ENCODE measurements around the gene SIL1. TPM values are rescaled to one million over a fixed set of nuclear protein-coding genes. Genes with fewer than 3 reads are reported as not detected.

SIL1 gene
- total RNA-seq, 1 experiment from 2014 or later, result 27.5 TPM

GRCh38 chr5:138946831-138947560 lies 251.2 kb downstream of the SIL1 start:
- DNase-seq (ENCODE audit: low read depth), result no peak

DNA sequence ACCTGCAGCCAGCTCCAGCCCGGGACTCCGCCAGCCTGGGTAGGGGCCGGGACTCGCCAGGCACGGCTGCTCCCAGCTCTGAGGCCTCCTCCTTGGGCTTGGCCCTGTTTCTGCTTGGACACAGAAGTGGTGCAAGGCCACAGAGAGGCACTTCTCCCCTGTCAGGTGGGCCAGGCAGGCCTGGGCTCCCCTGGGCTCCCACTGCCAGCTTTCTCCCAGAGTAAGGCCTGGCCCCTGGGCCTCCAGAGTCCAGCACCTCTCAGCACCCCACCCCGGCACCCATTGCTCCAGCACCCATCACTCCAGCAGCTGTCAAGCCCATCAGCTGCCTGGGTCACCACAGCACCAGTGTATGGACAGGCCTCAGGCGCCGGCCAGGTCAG lies 251.9 kb downstream of the SIL1 start:
- DNase-seq (ENCODE audit: low read depth), result no peak

DNA sequence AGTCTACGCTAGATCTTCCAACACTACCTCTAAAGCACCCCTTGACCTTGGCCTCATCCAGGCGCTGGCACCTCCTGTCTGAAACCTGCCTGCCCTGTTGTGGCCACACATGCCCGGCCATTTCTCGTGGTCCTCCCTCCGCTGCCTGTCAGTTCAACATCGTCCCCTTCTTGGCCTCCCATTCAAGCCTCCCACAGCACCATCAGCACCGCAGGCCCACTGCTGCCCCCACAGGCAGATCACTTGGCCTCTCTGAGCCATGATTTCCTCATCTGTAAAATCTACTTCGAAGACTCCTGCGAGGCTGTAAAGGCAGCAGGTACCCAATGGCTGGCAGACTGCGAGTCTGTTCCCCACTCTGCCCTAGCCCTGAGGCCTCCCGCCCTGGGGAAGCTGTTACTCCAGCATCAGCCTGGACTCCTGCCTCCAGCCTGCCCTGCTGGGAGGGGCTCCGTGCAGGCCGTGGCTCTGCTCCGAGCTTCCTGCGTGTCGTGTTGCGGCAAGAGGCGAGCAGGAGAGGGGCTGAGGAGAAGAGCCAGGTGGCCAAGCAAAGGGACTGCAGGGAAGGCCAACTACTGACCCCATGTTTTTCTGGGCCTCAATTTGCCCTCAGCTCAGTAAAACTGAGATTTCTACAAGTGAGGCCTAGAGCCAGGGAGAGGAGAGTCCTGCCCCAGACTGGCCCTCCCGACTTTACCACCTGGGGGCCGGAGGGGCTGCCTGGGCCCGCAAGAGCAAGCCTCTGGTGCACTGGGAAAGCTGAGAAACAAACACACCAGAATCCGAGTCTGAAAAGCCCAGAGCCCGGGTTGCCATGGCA lies 252.5 kb downstream of the SIL1 start:
- DNase-seq (ENCODE audit: low read depth), result no peak

DNA sequence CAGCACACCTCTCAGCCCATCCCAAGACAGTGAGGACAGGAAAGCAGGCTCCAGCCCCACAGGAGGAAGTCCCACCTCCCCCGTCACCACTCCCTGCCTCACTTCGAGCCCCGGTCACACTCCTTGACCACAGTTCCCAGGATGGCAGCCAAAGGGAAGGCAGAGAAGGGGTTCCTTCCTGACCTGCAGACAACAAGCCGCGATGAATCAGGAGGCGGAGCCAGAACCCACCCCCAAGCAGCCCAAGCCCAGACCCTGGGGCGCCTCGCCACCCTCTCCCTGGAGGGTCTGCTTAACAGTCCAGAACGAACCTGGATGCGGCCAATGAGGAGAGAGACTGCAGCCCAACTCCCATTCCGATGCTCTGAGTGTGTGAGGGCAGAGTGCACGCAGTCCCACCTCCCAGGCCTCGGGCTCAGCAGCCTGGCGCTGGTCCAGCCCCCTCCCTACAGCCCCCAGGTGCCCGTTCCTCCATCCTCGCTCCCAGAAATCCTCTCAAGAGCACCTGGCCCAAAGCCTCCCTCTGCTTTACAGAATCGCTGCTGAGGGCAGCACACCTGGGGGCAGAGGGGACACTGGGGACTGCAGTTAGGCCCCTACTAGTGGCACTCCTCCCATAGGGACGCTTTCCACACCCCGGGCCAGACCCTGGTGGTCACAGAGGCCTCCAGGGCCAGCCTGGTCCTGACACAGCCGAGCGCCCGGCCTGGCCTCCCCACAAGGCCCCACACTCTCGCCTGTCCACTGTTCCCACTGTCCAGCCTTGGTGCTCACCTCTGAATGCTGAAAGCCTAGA lies 253.4 kb downstream of the SIL1 start:
- DNase-seq (ENCODE audit: low read depth), result peak; percentile 76

DNA sequence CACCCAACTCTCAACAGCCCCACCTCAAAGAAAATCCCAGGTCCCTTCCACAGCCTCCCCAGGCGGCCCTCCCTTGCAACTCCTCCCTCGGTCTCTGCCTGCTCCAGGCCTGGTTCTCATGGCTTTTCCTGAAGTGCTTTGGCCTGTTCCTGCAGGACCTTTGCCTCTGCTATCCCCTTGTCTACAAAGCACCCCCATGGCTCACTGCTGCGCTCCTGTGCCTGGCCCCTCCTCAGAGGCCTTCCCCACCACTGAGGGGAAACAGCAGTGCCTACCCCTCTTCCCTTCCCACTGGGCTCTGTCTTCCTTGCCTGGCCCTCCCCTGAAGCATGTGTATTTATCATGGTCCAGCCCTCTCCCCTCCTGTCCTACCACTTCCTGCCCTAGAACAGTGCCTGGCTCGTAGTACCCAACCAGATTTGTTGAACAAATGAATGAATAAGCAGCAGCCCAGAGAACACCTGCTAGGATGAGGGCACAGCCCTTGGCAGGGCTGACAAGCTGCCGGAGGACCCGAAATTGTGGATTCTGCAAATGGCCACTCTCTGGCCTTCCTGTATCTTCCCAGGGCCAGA lies 254.5 kb downstream of the SIL1 start:
- peak; percentile 14 for DNase-seq (ENCODE audit: low read depth)

- DNase-seq (ENCODE audit: low read depth), result no peak
These were observed 255.3 kb downstream of the SIL1 start for GRCh38 chr5:138942861-138943260.

DNA sequence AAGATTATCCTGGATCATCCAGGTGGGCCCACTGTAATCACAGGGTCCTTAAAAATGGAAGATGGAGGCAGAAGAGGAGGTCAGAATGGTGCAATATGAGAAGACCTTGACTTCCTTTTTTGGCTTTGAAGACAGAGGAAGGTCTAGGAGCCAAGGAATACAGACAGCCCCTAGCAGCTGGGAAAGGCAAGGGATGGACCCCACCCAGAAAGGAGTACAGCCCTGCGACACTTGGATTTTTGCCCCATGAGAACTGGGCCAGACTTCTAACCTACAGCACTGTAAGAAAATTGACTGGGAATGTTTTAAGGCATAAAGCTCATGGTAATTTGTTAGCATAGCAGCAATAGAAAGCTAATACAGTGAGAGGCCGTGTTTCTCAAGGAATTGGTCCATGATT lies 256.1 kb downstream of the SIL1 start:
- DNase-seq (ENCODE audit: low read depth), result no peak

- DNase-seq (ENCODE audit: low read depth), result no peak
These were observed 259.6 kb downstream of the SIL1 start for GRCh38 chr5:138938526-138938925.

GRCh38 chr5:138937392-138938387 lies 260.5 kb downstream of the SIL1 start:
- DNase-seq (ENCODE audit: low read depth), result no peak

- DNase-seq (ENCODE audit: low read depth), result no peak
These were observed 261.2 kb downstream of the SIL1 start for GRCh38 chr5:138936968-138937345.

DNA sequence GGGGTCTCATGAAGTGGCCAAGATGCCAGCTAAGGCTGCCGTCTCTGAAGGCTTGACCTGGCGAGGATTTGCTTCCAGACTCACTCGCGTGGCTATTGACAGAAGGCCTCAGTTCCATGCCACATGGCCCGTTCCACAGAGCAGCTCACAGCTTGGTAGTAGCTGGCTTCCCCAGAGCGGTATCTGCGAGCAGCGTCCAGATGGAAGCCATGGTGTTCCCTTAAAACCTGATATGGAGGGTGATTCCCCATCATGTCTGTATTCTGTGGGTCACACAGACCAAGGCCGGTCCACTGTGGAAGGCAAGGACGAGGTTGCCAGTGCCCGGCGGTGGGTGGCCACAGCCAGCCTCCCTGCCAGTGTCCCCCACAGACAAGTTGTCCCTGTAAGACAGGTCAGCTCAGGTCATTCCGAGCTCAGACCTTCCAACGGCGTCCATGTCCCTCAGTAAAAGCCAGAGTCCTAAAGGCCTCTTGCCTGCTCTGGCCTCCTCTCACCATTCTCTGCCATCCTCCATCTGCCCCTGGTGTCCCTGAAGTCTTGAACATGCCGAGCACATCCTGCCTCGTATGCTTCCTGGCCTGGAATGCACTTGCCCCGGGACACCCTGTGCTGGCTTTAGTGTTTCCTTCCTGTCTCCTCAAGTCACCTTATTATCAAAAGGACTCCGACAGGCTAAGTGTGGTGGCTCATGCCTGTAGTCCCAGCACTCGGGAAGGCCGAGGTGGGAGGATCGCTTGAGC lies 261.8 kb downstream of the SIL1 start:
- no peak for DNase-seq (ENCODE audit: low read depth)

GRCh38 chr5:138935466-138935865 lies 262.7 kb downstream of the SIL1 start:
- no peak for DNase-seq (ENCODE audit: low read depth)

GRCh38 chr5:138934971-138935370 lies 263.2 kb downstream of the SIL1 start:
- no peak for DNase-seq (ENCODE audit: low read depth)

- DNase-seq (ENCODE audit: low read depth), result no peak
These were observed 264.5 kb downstream of the SIL1 start for GRCh38 chr5:138933522-138934290.

- no peak for DNase-seq (ENCODE audit: low read depth)
These were observed 265.9 kb downstream of the SIL1 start for GRCh38 chr5:138932171-138932810.

- DNase-seq (ENCODE audit: low read depth), result no peak
These were observed 267.6 kb downstream of the SIL1 start for GRCh38 chr5:138930371-138931097.

DNA sequence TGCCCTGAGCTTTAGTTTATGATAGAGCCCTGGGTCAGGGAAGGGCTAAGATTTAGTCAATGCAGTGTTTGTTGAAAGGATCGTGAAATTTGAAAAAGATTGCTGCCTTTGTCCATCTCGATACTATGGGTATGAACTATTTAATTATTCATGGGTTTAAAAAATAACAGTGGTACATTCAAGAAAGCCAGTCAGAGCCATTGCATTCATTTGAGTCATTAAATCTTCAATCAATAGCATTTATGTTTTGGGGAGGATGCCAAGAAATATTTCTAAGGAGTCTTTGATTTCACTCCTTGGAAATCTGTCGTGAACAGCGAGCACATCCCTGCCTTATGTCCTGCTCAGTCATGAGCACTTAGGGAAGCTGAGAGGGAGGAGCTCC lies 268.6 kb downstream of the SIL1 start:
- DNase-seq (ENCODE audit: low read depth), result no peak

GRCh38 chr5:138927979-138928378 lies 270.2 kb downstream of the SIL1 start:
- DNase-seq (ENCODE audit: low read depth), result no peak
